GOT3 (cell line): ENCODE data around the gene CHURC1.

Source experiments
- DNase-seq: peaks from one replicate; lab custom pipeline; 2025; ENCODE audit warnings: mixed read lengths; lab: John Stamatoyannopoulos, UW

CHURC1 gene

GRCh38 chr14:64914237-64915028 is at the start of gene CHURC1:
Gene CHURC1, plus strand, starts transcription at chr14:64914455. Its CDS starts 41 bp downstream, at chr14:64914496.
- peak; percentile 80 for DNase-seq

DNA sequence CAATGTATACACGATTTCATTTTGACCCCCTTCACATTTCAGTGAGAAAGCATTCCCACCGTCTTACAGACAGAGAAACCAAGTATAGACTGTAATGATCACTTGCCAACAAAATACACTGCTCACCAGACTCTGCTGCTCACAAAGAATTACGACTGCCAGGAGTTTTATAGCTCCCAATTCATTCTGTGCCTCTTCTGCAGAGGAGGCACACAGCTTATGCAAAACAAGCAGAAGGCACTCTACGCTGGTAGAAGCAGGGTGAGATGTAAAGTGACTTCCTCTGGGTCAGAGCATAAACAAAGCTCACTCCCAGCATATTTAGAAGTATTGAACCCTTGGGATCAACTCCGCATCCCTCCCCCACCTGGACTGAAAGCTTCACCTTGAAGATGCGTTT is 49.1 kb upstream of the CHURC1 start:
- no peak for DNase-seq

DNA sequence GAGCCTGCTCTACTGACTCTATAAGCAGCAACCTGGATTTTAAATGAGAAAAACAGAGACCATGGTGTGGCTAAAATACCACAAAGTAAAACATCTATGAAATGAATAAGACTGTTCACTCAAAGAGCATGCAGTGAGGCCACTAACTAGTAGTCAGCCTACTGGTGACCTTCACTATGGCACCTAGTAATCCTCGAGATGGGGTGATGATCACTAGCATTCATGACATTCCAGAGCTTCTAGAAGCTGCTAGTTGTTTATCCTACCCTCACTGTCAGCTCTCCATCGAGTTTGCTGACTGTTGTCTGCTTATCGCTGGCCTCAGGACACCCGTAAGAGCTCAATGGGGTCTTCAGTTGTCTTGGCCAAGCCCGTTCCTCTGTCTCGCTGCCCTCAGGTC is 48.3 kb upstream of the CHURC1 start:
- DNase-seq = no peak

DNA sequence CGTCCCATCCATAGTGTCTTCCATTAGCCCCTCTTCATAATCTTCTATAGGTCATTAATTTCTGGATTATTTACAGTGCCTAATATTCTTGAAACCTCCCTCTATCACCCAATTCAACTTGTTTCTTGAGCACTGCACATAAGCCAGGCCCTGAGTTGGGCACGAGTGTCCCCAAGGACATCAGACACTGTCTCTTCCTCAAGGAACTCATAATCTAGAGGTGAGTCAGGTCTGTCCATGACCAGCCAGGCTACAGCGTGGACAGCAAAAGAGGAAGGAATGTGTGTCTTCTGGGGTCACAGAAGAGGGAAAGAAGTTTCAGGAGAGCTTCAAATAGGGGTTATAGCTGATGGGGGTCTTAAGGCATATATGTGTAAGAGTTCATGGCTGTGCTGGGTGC is 47.1 kb upstream of the CHURC1 start:
- no peak for DNase-seq

- DNase-seq = no peak
Measured at GRCh38 chr14:64868379-64868778, 45.9 kb upstream of the CHURC1 start.

GRCh38 chr14:64868841-64869240 is 45.4 kb upstream of the CHURC1 start:
- DNase-seq = no peak

DNA sequence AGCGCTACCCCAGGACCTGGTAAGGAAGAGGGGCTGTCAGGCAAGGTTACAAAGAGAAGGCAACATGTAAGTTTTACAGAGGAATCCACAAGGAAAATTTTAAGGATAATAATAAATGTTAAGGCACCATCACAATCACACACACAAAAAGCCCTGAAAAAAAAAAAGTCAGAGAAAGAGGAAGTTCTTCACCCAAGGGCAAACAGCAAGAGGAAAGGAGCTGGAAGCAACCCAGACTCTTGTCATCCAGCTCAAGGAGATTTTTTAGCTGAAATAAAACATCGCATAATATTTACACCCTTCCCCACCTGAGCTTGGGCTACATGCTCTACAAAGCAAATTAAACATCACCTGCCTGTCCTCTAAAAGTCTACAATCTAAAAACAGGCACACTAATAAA is 44.1 kb upstream of the CHURC1 start:
- no peak for DNase-seq

- no peak for DNase-seq
Measured at GRCh38 chr14:64871344-64871743, 42.9 kb upstream of the CHURC1 start.

DNA sequence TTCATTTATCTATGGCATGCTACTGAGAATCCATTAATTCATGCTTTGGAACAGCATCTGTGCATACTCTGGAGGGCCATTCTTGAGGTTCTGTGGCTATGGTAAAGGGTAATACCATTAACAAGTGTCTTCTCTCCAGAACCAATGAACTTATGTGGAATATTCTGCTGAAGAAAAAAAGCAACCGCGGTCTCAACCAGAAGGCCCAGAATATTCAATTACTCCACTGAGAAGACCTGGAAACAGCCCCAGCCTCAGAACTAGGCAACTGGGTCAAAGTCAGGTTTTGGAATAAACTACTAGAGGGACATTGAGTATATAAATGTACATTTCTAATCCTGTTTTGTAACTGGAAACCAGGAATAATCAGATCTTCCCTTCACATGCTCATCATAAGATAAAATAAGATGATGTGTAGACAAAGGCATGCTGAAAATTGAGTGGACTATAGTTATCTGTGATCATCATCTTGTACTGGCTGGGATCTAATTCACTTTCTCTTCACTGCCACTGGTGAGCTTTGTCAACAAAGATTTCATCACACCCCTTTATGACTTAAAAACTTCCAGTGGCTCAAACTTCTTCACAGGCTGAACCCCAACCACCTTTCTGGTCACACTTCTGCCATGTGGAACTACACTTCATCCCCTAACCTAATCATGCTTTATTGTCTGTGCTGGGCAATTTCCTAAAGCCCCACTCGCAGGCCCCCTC is 40.6 kb upstream of the CHURC1 start:
- no peak for DNase-seq

GRCh38 chr14:64875350-64875749 is 38.9 kb upstream of the CHURC1 start:
- DNase-seq = no peak

GRCh38 chr14:64877846-64878245 is 36.4 kb upstream of the CHURC1 start:
- DNase-seq = no peak

DNA sequence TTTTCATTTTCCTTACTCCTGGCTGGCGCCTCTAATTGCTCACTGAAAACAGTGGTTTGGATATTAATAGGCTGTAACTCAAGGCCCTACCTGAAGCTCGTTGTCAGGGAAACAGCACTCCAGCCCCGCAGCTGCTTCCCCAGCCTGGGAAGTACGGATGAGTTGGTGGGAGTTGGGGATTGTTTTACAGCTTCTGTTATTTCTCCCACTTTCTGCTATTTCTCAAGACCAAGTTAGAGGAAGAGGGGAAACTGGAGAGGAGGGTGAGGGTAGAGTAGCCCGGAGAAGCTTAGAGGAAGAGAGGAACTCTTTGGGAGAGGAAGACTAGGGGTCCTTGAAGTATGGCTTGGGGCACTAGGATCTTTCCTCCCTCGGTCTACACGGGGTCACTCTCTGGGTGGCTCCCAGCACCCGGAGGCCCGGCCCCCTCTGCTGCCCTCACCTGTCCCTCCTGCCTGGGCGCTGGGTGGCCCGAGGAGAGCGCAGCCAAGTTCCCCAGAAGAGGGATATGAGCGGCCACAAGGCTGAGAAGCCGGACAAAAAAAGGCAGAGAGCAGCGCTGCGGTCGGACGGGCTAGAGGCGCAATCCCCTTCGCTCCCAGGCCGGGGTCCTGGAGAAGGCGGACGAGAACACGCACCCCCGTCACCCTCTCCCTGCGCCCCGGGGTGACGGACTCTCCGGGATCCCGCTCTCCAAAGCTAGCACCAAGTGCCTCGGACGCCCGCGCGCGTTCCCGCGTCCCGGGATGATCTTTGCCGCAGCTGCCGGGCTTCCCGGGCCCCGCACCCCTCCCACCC is 35.2 kb upstream of the CHURC1 start:
- DNase-seq = no peak

DNA sequence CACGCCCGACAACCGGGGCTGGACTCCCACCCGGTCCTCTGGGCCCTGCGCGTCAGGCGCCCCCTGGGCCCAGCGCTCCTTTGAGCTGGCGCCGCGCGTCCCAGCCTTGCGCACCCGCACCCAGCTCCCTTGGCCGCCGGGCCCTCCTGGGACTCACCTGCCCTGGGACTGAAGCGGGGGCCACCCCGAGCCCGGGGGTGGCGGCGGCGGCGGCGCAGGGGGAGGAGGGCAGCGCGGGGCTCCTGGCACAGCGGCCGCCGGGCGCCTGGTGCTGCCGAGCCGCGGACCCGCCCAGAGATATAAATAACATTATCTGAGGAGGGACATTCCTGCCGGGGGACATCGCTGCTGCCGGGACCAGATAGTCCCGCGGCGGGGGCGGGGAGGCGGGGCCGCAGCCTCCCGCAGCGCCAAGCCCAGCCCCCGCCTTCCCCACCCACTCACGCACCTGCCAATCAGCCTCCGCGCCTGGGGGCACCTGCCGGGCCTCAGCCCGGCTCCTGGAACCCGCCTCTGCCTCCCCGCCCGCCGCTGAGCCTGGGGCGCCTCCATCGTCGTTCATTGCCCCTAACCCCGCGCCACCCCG is 34.5 kb upstream of the CHURC1 start, which contains the start of gene SPTB:
SPTB (minus strand) TSS at position 273 of the 586 bp plus-strand sequence. CDS start 56,813 bp downstream, outside the sequence.
- no peak for DNase-seq

DNA sequence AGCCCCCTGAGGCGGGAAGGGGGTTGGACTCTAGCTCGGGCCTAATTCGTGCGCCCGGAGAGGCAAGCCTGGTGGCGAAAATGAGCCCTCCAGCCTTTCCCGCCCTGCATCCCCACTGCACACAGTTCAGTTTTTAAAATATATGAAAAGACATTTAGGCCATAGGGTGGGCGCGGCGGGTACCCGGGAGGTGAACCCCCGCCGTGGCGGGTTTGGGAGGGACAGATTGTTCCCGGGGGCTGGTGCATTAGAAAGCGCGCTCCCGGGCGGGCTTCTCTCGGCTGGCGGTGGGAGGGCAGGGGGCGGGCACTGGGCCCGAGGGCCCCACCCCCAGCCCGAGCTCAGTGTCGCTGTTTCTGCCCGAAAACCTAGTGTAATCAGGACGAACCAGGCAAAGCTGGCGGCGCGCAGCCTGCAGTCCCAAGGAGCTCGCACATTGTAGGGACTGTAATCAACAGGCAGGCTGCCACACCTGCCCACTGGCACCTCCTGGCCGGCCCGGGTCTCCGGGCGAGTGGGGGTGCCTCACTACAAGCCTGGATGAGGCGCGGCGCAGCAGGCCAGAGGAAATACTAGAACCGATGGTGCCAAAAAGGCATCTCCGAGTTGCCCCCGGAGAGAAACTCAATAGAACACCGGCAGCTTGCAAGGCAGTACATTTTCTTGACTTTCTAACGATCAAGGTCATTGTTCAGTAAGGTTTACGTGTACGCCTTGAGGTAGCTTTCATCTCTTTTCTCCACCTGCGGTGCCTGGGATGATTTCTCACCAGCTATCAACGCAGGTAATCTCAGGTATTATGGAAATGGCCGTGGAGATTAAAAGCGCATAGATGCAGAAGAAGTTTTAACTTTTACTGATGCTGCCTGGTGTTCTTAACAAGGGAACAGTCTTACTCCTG is 33.8 kb upstream of the CHURC1 start:
- no peak for DNase-seq

DNA sequence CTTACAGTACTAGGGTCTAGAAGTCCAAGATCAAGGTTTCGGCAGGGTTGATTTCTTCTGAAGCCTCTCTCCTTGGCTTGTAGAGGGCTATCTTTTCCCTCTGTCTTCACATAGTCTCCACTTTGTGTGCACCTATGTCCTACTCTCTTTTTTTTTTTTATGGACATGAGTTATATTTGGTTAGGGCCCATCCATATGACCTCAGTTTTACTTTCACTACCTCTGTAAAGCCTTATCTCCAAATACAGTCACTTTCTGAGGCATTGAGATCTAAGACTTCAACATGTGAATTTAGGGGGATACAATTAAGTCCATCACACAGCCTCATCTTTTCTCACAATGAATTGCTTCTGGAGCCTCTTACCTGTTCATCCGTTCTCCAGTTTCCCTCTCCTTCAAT is 28.7 kb upstream of the CHURC1 start:
- DNase-seq = no peak

GRCh38 chr14:64889352-64889751 is 24.9 kb upstream of the CHURC1 start:
- no peak for DNase-seq

- DNase-seq = no peak
Measured at GRCh38 chr14:64891173-64891838, 22.9 kb upstream of the CHURC1 start.

DNA sequence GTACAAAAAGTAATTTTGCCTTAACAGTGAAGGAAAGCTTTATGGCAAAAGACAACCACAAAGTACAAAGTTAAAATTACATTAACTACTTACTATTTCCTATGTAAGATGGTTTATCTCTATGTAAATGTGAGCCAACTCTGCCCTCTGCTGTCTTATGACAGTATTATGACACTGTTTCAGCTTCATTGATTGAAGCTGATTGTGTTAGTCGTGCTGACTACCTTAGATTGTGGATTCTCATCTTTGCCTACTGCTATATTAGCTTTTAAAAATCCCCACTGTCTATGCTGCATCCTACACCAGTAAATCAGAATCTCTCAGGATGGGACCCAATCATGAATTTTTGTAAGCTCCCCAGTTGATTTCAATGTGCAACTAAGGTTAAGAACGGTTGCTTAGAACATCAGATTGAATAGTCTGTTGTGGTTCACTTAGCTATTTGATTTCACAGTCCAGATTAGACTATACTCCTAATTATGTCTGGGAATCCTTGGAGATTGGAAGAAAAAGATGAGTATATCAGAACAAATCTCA is 22.3 kb upstream of the CHURC1 start:
- no peak for DNase-seq

DNA sequence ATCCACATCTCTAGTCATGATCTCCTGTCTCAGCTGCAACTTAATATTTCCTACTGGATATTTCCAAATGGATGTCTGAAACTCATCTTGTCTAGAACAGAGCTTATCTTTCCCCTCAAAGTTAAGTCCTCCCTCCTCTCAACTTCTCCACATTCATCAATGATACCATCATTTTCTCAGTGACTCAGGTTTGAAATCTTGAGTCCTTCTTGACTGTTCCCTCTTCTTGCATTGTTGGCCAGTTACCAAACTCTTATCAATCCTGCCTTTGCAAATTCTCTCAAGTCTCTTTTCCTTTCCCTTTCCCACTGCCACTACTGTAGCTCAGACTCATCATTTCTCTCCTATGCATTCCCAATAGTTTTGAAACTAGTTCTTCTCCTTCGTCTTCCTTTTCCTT is 14.3 kb upstream of the CHURC1 start:
- DNase-seq = no peak

DNA sequence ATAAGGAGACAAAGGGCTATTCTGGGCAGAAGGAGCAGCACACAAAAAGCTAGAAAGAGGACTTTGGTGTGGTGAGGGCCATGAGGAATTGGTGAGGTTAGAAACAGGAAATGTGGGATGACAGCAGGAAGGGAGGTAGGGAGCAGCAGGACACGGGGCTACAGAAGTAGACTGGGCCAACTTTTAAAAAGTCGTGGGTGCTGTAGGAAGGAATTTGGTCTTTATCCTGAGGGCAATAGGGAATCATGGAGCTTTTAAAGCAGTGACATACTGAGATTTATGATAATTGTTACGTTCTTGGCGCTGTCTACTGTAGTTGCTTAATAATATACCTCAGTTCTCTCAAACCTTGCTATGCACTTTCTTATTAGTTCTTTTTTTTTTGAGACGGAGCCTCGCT is 8.2 kb upstream of the CHURC1 start:
- no peak for DNase-seq
